ENCODE results near the gene CHAF1B. TPM values are rescaled to one million over a fixed set of nuclear protein-coding genes. Genes with fewer than 3 reads are reported as not detected.
"Not testable (repeated sequence)": the region's sequence is repeated elsewhere in the genome, so short reads cannot be mapped to it uniquely, and the experiment has no call there.

The CHAF1B gene
- total RNA-seq (1 to 10 TPM; 1.7 to 3.9 (median 2.9) TPM), polyA plus RNA-seq (1 to 10 TPM; 1.6 to 2.7 TPM)
- long read RNA-seq, donor 1, full-length matches to known transcripts: 26 of 34 reads
- long read RNA-seq, donor 1, partial matches to known transcripts: 2 of 34 reads
- long read RNA-seq, donor 1, other reads (novel, unspliced or antisense): 6 of 34 reads
- long read RNA-seq, donor 2, full-length matches to known transcripts: 5 of 5 reads
- long read RNA-seq, donor 2, partial matches to known transcripts: 0 of 5 reads
- long read RNA-seq, donor 2, other reads (novel, unspliced or antisense): 0 of 5 reads
- long read RNA-seq, donor 3, full-length matches to known transcripts: 12 of 16 reads
- long read RNA-seq, donor 3, partial matches to known transcripts: 2 of 16 reads
- long read RNA-seq, donor 3, other reads (novel, unspliced or antisense): 2 of 16 reads

DNA sequence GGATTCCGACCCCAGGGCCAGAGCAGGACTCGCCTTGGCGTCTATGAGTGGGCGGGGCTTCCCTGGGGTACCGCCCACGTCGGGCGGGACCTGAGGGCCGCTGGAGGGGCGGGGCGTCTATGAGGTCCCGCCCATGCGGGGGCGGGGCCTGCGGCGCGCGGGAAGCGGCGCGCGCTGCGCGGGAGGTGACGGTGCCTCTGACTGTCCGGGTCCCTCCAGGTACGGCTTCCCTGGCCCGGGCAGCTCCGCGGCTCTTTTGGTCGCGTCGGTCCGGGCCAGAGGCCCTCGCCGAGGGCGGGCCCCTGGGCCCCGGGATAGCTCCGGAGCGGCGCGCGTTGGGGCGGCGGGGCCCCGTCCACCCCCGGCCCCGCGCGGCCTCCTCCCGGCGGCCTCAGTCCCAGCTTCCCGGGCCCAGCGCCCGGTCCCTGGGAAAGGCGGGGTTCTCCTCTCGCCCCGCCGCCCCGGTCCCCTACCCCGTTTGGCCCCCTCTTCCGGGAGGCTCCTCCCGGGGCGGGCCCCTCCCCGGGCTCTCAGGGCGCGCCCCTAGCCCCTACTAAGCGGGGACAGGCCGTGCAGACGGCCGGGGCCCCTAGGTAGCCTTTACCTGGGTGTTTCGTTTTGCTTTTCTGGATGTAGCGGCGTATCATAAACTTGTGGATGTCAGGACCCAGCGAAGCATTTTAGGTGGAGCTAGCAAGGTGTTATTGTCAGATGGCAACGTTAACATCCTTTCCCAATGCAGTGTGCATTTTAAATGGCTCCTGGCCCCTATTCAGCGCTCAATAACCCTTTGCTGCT, at the start of gene CHAF1B:
CHAF1B (plus strand) TSS at position 160 of the 798 bp plus-strand sequence. CDS start 745 bp downstream, outside the sequence.
- no peaks in the 10 kb centered on the region for H3K9me3 ChIP-seq
- H3K4me3 ChIP-seq: peak within 1 kb of the TSS; percentile 52
- H3K36me3 ChIP-seq: no peaks in the 10 kb centered on the region
- intact Hi-C loops (cut with DNase I): no loop called here
- TF ChIP-seq EP300 (IDR thresholded peaks at IDR 0.05) (no peak), POLR2A (IDR thresholded peaks at IDR 0.05) (peak; percentile 57)
- TF ChIP-seq, protein P1, sequence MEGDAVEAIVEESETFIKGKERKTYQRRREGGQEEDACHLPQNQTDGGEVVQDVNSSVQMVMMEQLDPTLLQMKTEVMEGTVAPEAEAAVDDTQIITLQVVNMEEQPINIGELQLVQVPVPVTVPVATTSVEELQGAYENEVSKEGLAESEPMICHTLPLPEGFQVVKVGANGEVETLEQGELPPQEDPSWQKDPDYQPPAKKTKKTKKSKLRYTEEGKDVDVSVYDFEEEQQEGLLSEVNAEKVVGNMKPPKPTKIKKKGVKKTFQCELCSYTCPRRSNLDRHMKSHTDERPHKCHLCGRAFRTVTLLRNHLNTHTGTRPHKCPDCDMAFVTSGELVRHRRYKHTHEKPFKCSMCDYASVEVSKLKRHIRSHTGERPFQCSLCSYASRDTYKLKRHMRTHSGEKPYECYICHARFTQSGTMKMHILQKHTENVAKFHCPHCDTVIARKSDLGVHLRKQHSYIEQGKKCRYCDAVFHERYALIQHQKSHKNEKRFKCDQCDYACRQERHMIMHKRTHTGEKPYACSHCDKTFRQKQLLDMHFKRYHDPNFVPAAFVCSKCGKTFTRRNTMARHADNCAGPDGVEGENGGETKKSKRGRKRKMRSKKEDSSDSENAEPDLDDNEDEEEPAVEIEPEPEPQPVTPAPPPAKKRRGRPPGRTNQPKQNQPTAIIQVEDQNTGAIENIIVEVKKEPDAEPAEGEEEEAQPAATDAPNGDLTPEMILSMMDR (IDR thresholded peaks at IDR 0.05): no peak
- H3K27ac ChIP-seq: peak within 1 kb of the TSS; percentile 48 to 50
- DNase-seq: peak; percentile 77 to 93 (median 90)
- WGBS, 3 donors: 2% methylated on average over 53 to 77 of the region's 77 CpGs
- H3K4me1 ChIP-seq (ENCODE audit: insufficient read depth): no peaks in the 10 kb centered on the region
- H3K27me3 ChIP-seq: no peaks in the 10 kb centered on the region

DNA sequence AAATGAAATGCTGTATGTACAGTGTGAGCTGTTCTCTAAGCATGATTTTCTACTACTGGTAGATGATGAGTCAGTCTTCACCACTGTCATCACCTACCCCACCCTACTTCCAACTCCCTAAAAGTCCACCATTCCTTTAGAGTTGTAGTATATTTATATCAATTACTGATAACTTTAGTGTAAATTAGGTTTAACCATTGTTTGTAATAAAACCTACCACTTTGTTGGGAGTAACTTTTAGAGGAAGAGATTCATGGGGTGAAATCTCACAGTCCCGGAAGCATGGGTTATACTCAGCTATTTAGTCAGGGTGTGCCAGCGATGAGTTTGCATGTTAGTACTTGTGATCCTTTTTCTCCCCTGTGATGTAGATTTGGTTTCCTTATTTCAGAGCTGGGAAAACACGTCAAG, 48.1 kb upstream of the CHAF1B start:
- Histone ChIP-seq H3K27ac (no peak overlapping the region), H3K4me1 (ENCODE audit: insufficient read depth) (peaks cover 3% of the 10 kb centered on the region), H3K9me3 (no peaks in the 10 kb centered on the region), H3K4me3 (no peak overlapping the region), H3K27me3 (no peaks in the 10 kb centered on the region), H3K36me3 (no peaks in the 10 kb centered on the region)
- TF ChIP-seq EP300 (IDR thresholded peaks at IDR 0.05) (no peak), POLR2A (IDR thresholded peaks at IDR 0.05) (no peak)
- TF ChIP-seq, protein P1 (IDR thresholded peaks at IDR 0.05): no peak
- 93 to 97% (median 95%) methylated on average over 3 of the region's 3 CpGs for WGBS, 3 donors
- DNase-seq: no peak
- intact Hi-C loops (cut with DNase I): no loop called here

DNA sequence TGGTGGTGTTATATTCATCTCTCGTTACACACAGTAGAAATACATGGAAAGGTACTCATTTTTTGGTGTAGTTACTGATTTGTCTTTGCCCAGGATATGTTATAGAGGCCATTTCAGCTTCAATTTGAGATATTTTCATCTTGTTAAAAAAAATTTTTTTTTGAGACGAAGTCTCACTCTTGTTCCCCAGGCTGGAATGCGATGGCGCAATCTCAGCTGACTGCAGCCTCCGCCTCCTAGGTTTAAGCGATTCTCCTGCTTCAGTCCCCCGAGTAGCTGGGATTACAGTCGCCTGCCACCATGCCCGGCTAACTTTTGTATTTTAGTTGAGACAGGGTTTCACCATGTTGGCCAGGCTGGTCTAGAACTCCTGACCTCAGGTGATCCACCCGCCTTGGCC, 46.2 kb upstream of the CHAF1B start:
- no peak for DNase-seq
- H3K4me1 ChIP-seq (ENCODE audit: insufficient read depth): no peaks in the 10 kb centered on the region
- intact Hi-C loops (cut with DNase I): no loop called here
- no peaks in the 10 kb centered on the region for H3K36me3 ChIP-seq
- H3K27me3 ChIP-seq: no peaks in the 10 kb centered on the region
- no peaks in the 10 kb centered on the region for H3K9me3 ChIP-seq
- H3K27ac ChIP-seq: no peak overlapping the region
- no peak overlapping the region for H3K4me3 ChIP-seq
- WGBS, 3 donors: 96 to 97% (median 96%) methylated on average over 10 of the region's 10 CpGs
- TF ChIP-seq, protein P1 (IDR thresholded peaks at IDR 0.05): no peak
- TF ChIP-seq POLR2A (IDR thresholded peaks at IDR 0.05) (no peak), EP300 (IDR thresholded peaks at IDR 0.05) (no peak)

DNA sequence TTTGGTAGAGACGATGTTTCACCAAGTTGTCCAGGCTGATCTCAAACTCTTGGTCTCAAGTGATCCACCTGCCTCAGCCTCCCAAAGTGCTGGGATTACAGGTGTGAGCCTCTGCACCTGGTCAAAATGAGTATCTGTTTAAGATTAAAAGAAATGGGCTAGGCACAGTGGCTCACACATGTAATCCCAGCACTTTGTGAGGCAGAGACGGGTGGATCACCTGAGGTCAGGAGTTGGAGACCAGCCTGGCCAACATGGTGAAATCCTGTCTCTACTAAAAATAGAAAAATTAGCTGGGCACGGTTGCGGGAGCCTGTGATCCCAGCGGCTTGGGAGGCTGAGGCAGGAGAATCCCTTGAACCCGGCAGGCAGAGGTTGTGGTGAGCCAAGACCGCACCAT, 42.6 kb upstream of the CHAF1B start:
- 94 to 96% (median 95%) methylated on average over 7 of the region's 7 CpGs for WGBS, 3 donors
- intact Hi-C loops (cut with DNase I): not testable (repeated sequence)

More for the DNA sequence above, 42.6 kb upstream of the CHAF1B start:
- not testable (repeated sequence) for H3K27me3 ChIP-seq; H3K4me3 ChIP-seq; H3K9me3 ChIP-seq; H3K36me3 ChIP-seq; H3K27ac ChIP-seq; H3K4me1 ChIP-seq (ENCODE audit: insufficient read depth); DNase-seq

Data from ovary (tissue), 10 donors.